RWPE2 (cell line): ENCODE measurements around the gene ATAD3C.
"Not testable (repeated sequence)": the region's sequence is repeated elsewhere in the genome, so short reads cannot be mapped to it uniquely, and the experiment has no call there.

Experiments used
- ATAC-seq: fragments of 200-7000 bp; cut with Tn5 transposase; 3 replicates; pipeline ENCODE4 v1.9.1; 2021; ENCODE audit warnings: low read depth
- DNase-seq: peaks from one replicate; pipeline ENCODE4 v3.0.0-alpha.2; 2020; ENCODE audit warnings: low spot score
- H3K27ac ChIP-seq: fragments of 450-650 bp; 2 replicates; pipeline ENCODE4 v1.5.1; 2017; ENCODE audit warnings: mild to moderate bottlenecking; ENCODE audit not compliant: poor library complexity, severe bottlenecking
- H3K27me3 ChIP-seq: fragments of 250-450 bp; sonication (Bioruptor Pico); 2 replicates; pipeline ENCODE4 v1.5.1; 2021; ENCODE audit warnings: mild to moderate bottlenecking, moderate library complexity; ENCODE audit not compliant: insufficient read depth, poor library complexity, severe bottlenecking
- H3K36me3 ChIP-seq: fragments of 250-450 bp; sonication (Bioruptor Pico); 2 replicates; pipeline ENCODE4 v1.5.1; 2020; ENCODE audit warnings: low read depth, mild to moderate bottlenecking, moderate library complexity
- H3K4me1 ChIP-seq: fragments of 250-450 bp; sonication (Bioruptor Pico); 2 replicates; pipeline ENCODE4 v1.5.1; 2021; ENCODE audit warnings: mild to moderate bottlenecking, moderate library complexity; ENCODE audit not compliant: insufficient read depth, poor library complexity, severe bottlenecking
- H3K4me3 ChIP-seq: fragments of 250-450 bp; sonication (Bioruptor Pico); 2 replicates; pipeline ENCODE4 v1.5.1; 2021; ENCODE audit warnings: mild to moderate bottlenecking, moderate library complexity; ENCODE audit not compliant: severe bottlenecking
- H3K9me3 ChIP-seq: fragments of 250-450 bp; sonication (Bioruptor Pico); 2 replicates; pipeline ENCODE4 v1.5.1; 2021; ENCODE audit warnings: mild to moderate bottlenecking, moderate library complexity; ENCODE audit not compliant: severe bottlenecking
- CTCF ChIP-seq: fragments of 450-650 bp; IDR thresholded peaks from one replicate; pipeline ENCODE4 v1.5.1; 2017; ENCODE audit warnings: mild to moderate bottlenecking, moderate library complexity; ENCODE audit not compliant: poor library complexity, severe bottlenecking

The ATAD3C gene

GRCh38 chr1:1402072-1402900 lies 47.2 kb upstream of the ATAD3C start:
- Histone ChIP-seq H3K4me3 (no peak overlapping the region), H3K27ac (peak overlapping the region; percentile 6), H3K36me3 (peaks cover 55% of the 10 kb centered on the region), H3K4me1 (peaks cover 10% of the 10 kb centered on the region), H3K27me3 (no peaks in the 10 kb centered on the region), H3K9me3 (no peaks in the 10 kb centered on the region)
- peak; percentile 52 for TF ChIP-seq CTCF
- no peak for ATAC-seq
- no peak for DNase-seq

- not testable (repeated sequence) for H3K9me3 ChIP-seq, H3K27ac ChIP-seq, H3K4me3 ChIP-seq, ATAC-seq, DNase-seq, H3K27me3 ChIP-seq
- Histone ChIP-seq H3K4me1 (peaks cover 11% of the 10 kb centered on the region), H3K36me3 (peaks cover 50% of the 10 kb centered on the region)
Measured at GRCh38 chr1:1402901-1403392, 46.5 kb upstream of the ATAD3C start.

GRCh38 chr1:1403653-1404052 lies 45.8 kb upstream of the ATAD3C start:
- H3K36me3 ChIP-seq = peaks cover 51% of the 10 kb centered on the region

GRCh38 chr1:1406101-1406820 lies 43.2 kb upstream of the ATAD3C start:
- Histone ChIP-seq H3K4me3 (peak overlapping the region; percentile 81), H3K4me1 (peaks cover 14% of the 10 kb centered on the region), H3K9me3 (no peaks in the 10 kb centered on the region), H3K36me3 (peaks cover 47% of the 10 kb centered on the region), H3K27ac (peak overlapping the region; percentile 60), H3K27me3 (no peaks in the 10 kb centered on the region)
- ATAC-seq (no peak), DNase-seq (no peak)
- TF ChIP-seq CTCF = no peak

More at GRCh38 chr1:1403653-1404052, 45.8 kb upstream of the ATAD3C start:
- Histone ChIP-seq H3K9me3 (no peaks in the 10 kb centered on the region), H3K27ac (no peak overlapping the region), H3K27me3 (no peaks in the 10 kb centered on the region), H3K4me3 (no peak overlapping the region), H3K4me1 (peaks cover 18% of the 10 kb centered on the region)
- ATAC-seq (no peak), DNase-seq (no peak)
- no peak for TF ChIP-seq CTCF

GRCh38 chr1:1406821-1407635 lies 42.5 kb upstream of the ATAD3C start, which contains the start of gene MRPL20:
Gene MRPL20 (minus strand): TSS chr1:1407293. CDS start chr1:1407217, 76 bp downstream.
- Histone ChIP-seq H3K4me3 (peak within 1 kb of the TSS; percentile 81), H3K27me3 (no peaks in the 10 kb centered on the region), H3K27ac (peak within 1 kb of the TSS; percentile 60), H3K4me1 (peaks cover 14% of the 10 kb centered on the region), H3K9me3 (no peaks in the 10 kb centered on the region), H3K36me3 (peaks cover 39% of the 10 kb centered on the region)
- peak; percentile 93 for DNase-seq
- TF ChIP-seq CTCF = no peak
- peak; percentile 93 for ATAC-seq
